VCaP (cell line): ENCODE measurements around the gene MUC20.

Experiments used
- H3K27ac ChIP-seq: fragments of 450-650 bp; 2 replicates; pipeline ENCODE4 v1.5.1; 2017
- TF ChIP-seq, protein P1 (sequence below): fragments of 450-650 bp; conservative IDR thresholded peaks from 2 replicates; pipeline ENCODE4 v1.5.1; 2017; ENCODE audit warnings: mild to moderate bottlenecking, moderate library complexity

MUC20 gene

DNA sequence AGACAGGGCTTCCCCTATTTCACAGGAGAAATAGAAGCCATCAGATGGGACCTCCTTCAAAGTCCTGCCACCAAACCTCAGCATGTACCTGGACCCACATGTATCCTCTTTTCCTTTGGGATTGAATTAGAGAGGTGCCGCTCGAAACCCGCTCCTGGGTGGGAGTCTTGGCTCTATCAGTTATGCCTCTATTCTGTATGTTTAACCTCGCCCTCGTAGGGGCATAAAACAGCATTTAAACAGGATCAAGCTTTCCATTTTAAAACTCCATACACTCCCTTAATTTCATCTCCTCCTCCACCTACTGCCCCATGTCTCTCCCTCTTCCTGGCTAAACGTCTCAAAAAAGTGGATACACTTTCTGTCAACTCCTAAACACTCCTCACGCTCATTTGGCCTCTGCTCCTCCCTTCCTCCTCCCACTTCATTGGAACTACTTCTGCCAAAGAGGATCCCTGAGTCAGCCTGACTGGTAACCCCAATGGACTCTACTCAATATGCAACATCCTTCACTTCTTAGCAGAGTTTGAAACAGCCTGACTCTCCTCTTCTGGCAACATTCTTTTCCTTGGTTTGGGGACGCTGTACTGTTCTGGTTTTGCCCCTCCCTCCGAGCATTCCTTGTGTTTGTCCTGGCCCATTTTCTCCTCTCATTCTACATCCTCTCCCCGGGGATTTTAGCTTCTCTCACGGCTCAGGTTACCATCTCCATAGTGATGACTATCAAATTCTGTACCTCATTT is 23.0 kb upstream of the MUC20 start:
- TF ChIP-seq, protein P1, sequence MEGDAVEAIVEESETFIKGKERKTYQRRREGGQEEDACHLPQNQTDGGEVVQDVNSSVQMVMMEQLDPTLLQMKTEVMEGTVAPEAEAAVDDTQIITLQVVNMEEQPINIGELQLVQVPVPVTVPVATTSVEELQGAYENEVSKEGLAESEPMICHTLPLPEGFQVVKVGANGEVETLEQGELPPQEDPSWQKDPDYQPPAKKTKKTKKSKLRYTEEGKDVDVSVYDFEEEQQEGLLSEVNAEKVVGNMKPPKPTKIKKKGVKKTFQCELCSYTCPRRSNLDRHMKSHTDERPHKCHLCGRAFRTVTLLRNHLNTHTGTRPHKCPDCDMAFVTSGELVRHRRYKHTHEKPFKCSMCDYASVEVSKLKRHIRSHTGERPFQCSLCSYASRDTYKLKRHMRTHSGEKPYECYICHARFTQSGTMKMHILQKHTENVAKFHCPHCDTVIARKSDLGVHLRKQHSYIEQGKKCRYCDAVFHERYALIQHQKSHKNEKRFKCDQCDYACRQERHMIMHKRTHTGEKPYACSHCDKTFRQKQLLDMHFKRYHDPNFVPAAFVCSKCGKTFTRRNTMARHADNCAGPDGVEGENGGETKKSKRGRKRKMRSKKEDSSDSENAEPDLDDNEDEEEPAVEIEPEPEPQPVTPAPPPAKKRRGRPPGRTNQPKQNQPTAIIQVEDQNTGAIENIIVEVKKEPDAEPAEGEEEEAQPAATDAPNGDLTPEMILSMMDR, result no peak
- no peak overlapping the region for H3K27ac ChIP-seq

DNA sequence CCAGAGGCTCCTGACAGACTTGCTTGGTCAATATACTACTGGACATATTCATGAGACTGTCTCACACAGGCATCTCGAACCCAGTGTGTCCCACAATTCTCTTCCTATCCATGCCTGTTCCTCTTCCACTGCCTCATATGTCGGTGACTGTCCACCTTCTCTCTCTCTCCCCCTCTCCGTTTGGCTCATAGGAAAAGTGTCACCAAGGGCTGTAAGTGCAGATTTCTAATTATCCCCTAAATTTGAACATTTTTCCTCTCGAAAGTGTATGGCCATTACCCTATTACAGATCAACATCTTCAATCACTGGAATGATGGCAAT is 22.5 kb upstream of the MUC20 start:
- TF ChIP-seq, protein P1, result no peak
- no peak overlapping the region for H3K27ac ChIP-seq

DNA sequence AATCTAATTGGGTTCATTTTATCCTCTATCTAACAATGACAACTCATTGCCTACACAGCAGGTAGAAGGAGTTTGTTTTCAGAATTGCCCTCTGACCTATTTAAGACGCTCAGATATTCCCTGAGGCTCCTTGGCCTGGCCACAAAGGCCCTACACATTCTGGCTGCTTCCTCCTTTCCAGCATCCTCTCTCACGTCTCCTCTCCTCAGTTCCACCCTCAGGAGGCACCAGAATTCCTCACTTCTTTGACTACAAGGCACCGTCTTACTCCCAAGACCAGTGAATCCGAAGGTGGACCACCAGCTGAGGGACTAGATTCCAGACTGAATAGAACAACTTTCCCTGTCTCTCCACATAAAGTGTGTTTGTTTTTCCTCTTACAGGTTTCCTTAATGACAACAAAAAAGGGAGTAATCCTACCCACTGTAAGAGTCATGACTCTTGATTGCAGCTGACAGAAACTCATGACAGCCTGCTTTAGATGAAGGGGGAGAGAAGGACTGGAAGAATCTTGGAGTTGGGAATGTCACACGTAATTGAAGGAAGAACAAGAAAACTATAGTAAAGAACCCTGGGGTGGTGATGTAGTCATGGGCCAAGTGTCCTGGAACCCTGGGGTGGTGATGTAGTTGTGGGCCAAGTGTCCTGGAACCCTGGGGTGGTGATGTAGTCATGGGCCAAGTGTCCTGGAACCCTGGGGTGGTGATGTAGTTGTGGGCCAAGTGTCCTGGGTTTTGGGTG is 22.0 kb upstream of the MUC20 start:
- TF ChIP-seq, protein P1, result no peak
- no peak overlapping the region for H3K27ac ChIP-seq

DNA sequence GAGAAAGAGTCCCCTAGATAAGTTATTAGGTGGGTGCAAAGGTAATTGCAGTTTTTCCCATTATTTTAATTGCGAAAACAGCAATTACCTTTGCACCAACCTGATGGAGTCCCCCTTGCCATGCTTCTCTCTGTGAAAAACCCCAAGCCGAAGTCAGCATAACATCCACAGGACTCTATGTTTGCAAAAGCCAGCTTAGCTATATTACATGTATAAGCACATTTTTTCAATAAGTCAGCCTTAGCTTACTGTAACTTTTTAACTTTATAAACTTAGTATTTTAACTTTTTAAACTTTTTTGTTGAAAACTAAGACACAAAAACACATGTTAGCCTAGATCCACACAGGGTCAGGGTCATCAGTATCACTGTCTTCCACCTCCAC is 21.4 kb upstream of the MUC20 start:
- TF ChIP-seq, protein P1, result no peak
- no peak overlapping the region for H3K27ac ChIP-seq

DNA sequence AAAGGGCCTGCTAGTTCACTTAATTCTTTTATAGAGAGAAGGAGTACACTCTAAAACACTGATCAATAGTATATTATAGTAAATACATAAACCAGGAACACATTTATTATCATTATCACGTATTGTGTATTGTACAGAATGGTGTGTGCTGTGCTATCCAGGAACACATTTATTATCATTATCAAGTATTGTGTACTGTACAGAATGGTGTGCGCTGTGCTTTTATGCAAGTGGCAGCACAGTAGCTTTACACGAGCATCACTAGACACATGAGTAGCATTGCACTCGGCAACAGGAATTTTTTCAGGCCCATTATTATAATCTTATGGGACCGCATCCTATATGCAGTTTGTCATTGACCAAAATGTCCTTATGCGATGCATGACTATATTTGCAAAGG is 20.9 kb upstream of the MUC20 start:
- no peak overlapping the region for H3K27ac ChIP-seq
- TF ChIP-seq, protein P1, result no peak

DNA sequence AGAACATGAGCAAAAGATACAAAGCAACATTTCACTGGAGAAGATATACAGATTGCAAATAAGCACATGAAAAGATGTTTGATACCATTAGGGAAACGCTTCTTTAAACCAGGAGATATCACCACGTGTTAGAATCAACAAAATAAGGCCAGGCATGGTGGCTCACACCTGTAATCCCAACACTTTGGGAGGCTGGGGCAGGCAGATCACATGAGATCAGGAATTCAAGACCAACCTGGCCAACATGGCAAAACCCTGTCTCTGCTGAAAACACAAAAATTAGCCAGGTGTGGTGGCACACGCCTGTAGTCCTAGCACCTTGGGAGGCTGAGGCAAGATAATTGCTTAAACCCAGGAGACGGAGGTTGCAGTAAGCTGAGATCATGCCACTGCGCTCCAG is 20.5 kb upstream of the MUC20 start:
- TF ChIP-seq, protein P1, result no peak

DNA sequence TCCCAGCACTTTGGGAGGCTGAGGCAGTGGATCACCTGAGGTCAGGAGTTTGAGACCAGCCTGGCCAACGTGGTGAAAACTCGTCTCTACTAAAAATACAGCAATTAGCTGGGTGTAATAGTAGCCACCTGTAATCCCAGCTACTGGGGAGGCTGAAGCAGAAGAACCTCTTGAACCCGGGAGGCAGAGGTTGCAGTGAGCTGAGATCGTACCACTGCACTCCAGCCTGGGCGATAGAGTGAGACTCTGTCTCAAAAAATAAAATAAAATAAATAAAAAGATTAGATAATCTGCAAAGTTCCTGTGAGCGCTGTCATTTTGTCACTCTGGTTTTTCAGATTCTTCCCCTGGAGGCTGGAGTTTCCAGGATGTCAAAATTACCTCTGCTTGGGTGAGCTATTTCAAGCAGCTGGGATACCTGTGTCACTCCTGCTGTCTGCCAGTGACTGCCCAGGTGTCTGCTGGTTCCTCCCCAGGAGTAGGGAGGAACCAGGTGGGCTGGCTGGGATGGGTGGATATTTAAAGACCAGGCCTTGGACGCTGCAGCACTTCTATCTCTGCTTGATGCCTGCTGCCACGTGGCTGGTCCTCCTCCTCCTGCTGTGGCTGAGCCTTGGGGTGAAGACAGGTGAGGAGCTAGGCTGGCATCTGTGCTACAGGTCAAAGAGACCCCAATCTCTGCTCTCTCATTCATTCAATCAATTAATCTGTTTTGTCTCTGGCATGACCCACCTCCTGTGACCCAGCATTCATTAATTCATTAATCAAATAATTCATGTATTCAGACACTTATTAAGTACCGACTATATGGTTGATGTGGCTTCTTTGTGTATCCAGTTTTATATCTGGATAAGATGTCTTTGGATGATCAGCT is 19.5 kb upstream of the MUC20 start:
- H3K27ac ChIP-seq, result no peak overlapping the region
- TF ChIP-seq, protein P1, result no peak

More for the DNA sequence above, 20.5 kb upstream of the MUC20 start:
- H3K27ac ChIP-seq, result no peak overlapping the region
